HEK293T (cell line): ENCODE measurements around the gene ARHGAP10.

Experiments used
- CTCF ChIA-PET: fragments of 350-600 bp; formaldehyde crosslinking; extraction: SDS; loops from one replicate; lab custom pipeline; 2021; ENCODE audit warnings: antibody characterized with exemption, inconsistent platforms; lab: Yijun Ruan, JAX
- POLR2A ChIA-PET: fragments of 350-600 bp; formaldehyde crosslinking; extraction: SDS; loops from one replicate; lab custom pipeline; 2020; ENCODE audit warnings: antibody characterized with exemption, inconsistent platforms; lab: Yijun Ruan, JAX
- DNase-seq: peaks from one replicate; pipeline ENCODE4 v3.0.0; 2012; ENCODE audit warnings: mixed read lengths; ENCODE audit errors: extremely low spot score
- ARNT ChIP-seq: fragments of 450-650 bp; IDR thresholded peaks from 2 replicates; pipeline ENCODE4 v1.6.1; 2017; ENCODE audit warnings: mild to moderate bottlenecking
- BHLHE40 ChIP-seq: fragments of 450-650 bp; IDR thresholded peaks from 2 replicates; pipeline ENCODE4 v1.6.1; 2016; ENCODE audit warnings: mild to moderate bottlenecking, moderate library complexity, borderline replicate concordance
- CTBP1 ChIP-seq: fragments of 450-650 bp; IDR thresholded peaks from 2 replicates; pipeline ENCODE4 v1.6.1; 2016; ENCODE audit warnings: borderline replicate concordance
- ELF4 ChIP-seq: fragments of 450-650 bp; IDR thresholded peaks from 2 replicates; pipeline ENCODE4 v1.6.1; 2017; ENCODE audit warnings: antibody characterized with exemption
- FOXA1 ChIP-seq: fragments of 450-650 bp; IDR thresholded peaks from 2 replicates; pipeline ENCODE4 v1.6.1; 2016; ENCODE audit warnings: mild to moderate bottlenecking
- FOXK2 ChIP-seq: fragments of 450-650 bp; IDR thresholded peaks from 2 replicates; pipeline ENCODE4 v1.6.1; 2016; ENCODE audit warnings: mild to moderate bottlenecking
- FOXM1 ChIP-seq: fragments of 450-650 bp; IDR thresholded peaks from 2 replicates; pipeline ENCODE4 v1.6.1; 2017; ENCODE audit warnings: mild to moderate bottlenecking, borderline replicate concordance
- HDGF ChIP-seq: fragments of 450-650 bp; IDR thresholded peaks from 2 replicates; pipeline ENCODE4 v1.6.1; 2017; ENCODE audit warnings: antibody characterized with exemption, borderline replicate concordance
- L3MBTL2 ChIP-seq: fragments of 450-650 bp; conservative IDR thresholded peaks from 2 replicates; pipeline ENCODE4 v1.6.1; 2016; ENCODE audit warnings: mild to moderate bottlenecking
- LEF1 ChIP-seq: fragments of 450-650 bp; IDR thresholded peaks from 2 replicates; pipeline ENCODE4 v1.6.1; 2017; ENCODE audit warnings: mild to moderate bottlenecking, borderline replicate concordance
- NFRKB ChIP-seq: fragments of 450-650 bp; IDR thresholded peaks from 2 replicates; pipeline ENCODE4 v1.6.1; 2016; ENCODE audit warnings: mild to moderate bottlenecking, moderate library complexity
- SP1 ChIP-seq: fragments of 450-650 bp; IDR thresholded peaks from 2 replicates; pipeline ENCODE4 v1.6.1; 2017
- SUZ12 ChIP-seq: fragments of 450-650 bp; IDR thresholded peaks from 2 replicates; pipeline ENCODE4 v1.6.1; 2016; ENCODE audit warnings: mild to moderate bottlenecking
- TARDBP ChIP-seq: fragments of 450-650 bp; IDR thresholded peaks from 2 replicates; pipeline ENCODE4 v1.6.1; 2016
- ZNF384 ChIP-seq: fragments of 450-650 bp; IDR thresholded peaks from 2 replicates; pipeline ENCODE4 v1.6.1; 2016
- TF ChIP-seq, protein P1 (sequence below): fragments of 450-650 bp; IDR thresholded peaks from 2 replicates; pipeline ENCODE4 v1.6.1; 2016

The ARHGAP10 gene

GRCh38 chr4:147950261-147950660 lies 218.4 kb downstream of the ARHGAP10 start:
- DNase-seq: no peak
- ChIA-PET POLR2A (no interaction called here), CTCF (interaction anchor here (0.5 kb wide), 1 partner anchor 18 kb away, joined by 3 read pairs; no protein-coding TSS in a partner anchor)
- TF ChIP-seq ZNF384: no peak
- no peak for TF ChIP-seq ARNT
- TF ChIP-seq NFRKB: no peak
- no peak for TF ChIP-seq CTBP1
- no peak for TF ChIP-seq FOXA1
- no peak for TF ChIP-seq BHLHE40
- TF ChIP-seq FOXM1: no peak
- TF ChIP-seq, protein P1, sequence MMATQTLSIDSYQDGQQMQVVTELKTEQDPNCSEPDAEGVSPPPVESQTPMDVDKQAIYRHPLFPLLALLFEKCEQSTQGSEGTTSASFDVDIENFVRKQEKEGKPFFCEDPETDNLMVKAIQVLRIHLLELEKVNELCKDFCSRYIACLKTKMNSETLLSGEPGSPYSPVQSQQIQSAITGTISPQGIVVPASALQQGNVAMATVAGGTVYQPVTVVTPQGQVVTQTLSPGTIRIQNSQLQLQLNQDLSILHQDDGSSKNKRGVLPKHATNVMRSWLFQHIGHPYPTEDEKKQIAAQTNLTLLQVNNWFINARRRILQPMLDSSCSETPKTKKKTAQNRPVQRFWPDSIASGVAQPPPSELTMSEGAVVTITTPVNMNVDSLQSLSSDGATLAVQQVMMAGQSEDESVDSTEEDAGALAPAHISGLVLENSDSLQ: no peak
- no peak for TF ChIP-seq FOXK2
- TF ChIP-seq TARDBP: no peak
- no peak for TF ChIP-seq ELF4
- TF ChIP-seq SP1: no peak
- TF ChIP-seq LEF1: no peak
- TF ChIP-seq SUZ12: no peak
- TF ChIP-seq L3MBTL2: no peak
- TF ChIP-seq HDGF: no peak

DNA sequence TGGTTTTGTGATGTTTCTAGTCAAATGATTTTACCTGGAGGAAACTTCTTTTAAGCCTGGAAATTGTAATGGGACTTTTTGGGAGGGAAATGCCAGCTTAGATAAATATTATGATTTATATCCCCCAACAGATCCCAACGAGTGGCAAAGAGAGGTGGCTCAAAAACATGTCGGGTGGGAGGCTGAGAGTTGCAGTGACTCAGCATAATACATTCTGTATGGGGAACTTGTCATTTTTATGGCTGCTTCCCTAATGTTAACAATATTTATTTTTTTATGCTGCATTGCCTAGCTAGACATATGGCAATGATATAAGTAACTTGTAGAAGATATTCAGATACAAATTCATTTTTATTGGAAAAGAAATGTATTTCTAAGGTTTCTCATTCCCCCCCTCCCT lies 219.0 kb downstream of the ARHGAP10 start:
- POLR2A ChIA-PET: no interaction called here
- TF ChIP-seq BHLHE40 (no peak), FOXA1 (no peak), LEF1 (no peak), TARDBP (no peak), SUZ12 (no peak), HDGF (no peak), ARNT (no peak), FOXM1 (no peak), CTBP1 (no peak), ZNF384 (no peak)
- CTCF ChIA-PET: no interaction called here
- no peak for DNase-seq

DNA sequence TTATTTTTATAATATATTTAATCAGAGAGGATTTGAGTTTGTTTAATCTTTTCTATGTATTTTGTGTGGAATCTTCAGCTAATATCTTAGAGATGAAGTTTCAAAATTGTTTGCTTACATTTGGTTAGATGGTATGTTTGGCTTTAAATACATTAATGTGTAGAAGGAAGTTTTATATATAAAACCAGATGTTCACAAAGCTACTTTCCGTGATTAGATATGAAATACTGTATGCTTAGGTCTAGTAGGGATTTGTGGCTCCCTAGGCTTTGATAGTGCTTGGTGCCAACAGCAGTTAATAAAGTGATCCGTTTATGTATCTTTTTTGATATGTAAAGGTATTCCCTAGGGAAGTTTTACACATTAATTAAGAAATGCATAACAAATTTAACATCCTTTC lies 223.0 kb downstream of the ARHGAP10 start:
- DNase-seq: no peak
- no peak for TF ChIP-seq FOXA1
- no peak for TF ChIP-seq FOXM1
- no peak for TF ChIP-seq TARDBP
- TF ChIP-seq SP1: no peak
- TF ChIP-seq NFRKB: no peak
- TF ChIP-seq HDGF: no peak
- no peak for TF ChIP-seq CTBP1
- TF ChIP-seq BHLHE40: no peak
- TF ChIP-seq L3MBTL2: no peak
- TF ChIP-seq, protein P1: no peak
- no peak for TF ChIP-seq ARNT
- TF ChIP-seq ELF4: no peak
- no peak for TF ChIP-seq FOXK2
- no peak for TF ChIP-seq SUZ12
- TF ChIP-seq ZNF384: no peak
- no peak for TF ChIP-seq LEF1
- ChIA-PET CTCF (no interaction called here), POLR2A (no interaction called here)

DNA sequence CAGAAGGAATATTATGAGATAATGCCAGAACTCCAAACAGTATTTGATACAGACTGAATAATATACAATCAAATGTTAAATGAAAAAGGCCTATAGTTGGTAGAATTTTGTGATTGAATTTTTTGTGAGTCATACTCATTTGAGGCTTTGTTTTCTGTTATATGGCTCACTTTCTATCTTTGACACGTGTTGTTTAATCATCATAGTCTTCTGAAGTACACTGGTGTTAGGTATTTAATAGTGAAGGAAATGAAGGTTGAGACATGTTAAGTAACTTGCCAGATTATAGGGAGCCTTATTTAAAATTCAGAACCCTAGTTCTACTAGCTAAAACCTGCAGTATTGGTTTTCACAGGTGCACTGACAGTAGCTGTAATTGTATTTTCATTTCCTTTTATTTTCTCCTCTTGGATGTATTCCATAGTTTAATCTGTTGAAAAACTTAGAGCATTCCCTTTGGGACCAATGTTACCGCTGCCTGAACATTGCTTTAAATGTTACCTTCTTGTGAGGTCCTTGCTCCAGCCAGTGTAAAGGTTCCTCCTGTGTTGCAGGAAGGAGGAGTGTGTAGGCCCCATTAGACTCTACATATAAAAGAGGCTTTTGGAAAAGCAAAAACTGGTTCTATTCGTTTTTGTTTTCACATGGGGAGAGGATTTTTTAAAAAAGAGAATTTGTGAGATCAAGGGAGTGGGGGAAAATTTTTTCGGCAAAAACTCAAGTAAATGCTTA lies 224.1 kb downstream of the ARHGAP10 start:
- no peak for DNase-seq
- ChIA-PET CTCF (no interaction called here), POLR2A (no interaction called here)
- TF ChIP-seq FOXA1: no peak
- TF ChIP-seq ZNF384: no peak
- TF ChIP-seq L3MBTL2: no peak
- no peak for TF ChIP-seq TARDBP
- TF ChIP-seq ARNT: no peak
- TF ChIP-seq, protein P1: no peak
- no peak for TF ChIP-seq FOXK2
- no peak for TF ChIP-seq SUZ12
- no peak for TF ChIP-seq HDGF
- no peak for TF ChIP-seq LEF1
- TF ChIP-seq NFRKB: no peak
- no peak for TF ChIP-seq BHLHE40
- no peak for TF ChIP-seq FOXM1
- TF ChIP-seq CTBP1: no peak
- TF ChIP-seq SP1: no peak
- TF ChIP-seq ELF4: no peak

- TF ChIP-seq HDGF (no peak), ZNF384 (no peak), TARDBP (no peak), L3MBTL2 (no peak), SUZ12 (no peak), ELF4 (no peak), FOXM1 (no peak), CTBP1 (no peak), LEF1 (no peak), NFRKB (no peak)
- TF ChIP-seq, protein P1: no peak
- CTCF ChIA-PET: no interaction called here
- POLR2A ChIA-PET: no interaction called here
- no peak for DNase-seq
Observed at GRCh38 chr4:147957446-147957845, 225.6 kb downstream of the ARHGAP10 start.
